ENCODE measurements around the gene POU5F1. TPM values are rescaled to one million over a fixed set of nuclear protein-coding genes. Genes with fewer than 3 reads are reported as not detected.
"Not testable (repeated sequence)": the region's sequence is repeated elsewhere in the genome, so short reads cannot be mapped to it uniquely, and the experiment has no call there.

Gene POU5F1
- total RNA-seq, 1 donor from 2014 or later: not detected

DNA sequence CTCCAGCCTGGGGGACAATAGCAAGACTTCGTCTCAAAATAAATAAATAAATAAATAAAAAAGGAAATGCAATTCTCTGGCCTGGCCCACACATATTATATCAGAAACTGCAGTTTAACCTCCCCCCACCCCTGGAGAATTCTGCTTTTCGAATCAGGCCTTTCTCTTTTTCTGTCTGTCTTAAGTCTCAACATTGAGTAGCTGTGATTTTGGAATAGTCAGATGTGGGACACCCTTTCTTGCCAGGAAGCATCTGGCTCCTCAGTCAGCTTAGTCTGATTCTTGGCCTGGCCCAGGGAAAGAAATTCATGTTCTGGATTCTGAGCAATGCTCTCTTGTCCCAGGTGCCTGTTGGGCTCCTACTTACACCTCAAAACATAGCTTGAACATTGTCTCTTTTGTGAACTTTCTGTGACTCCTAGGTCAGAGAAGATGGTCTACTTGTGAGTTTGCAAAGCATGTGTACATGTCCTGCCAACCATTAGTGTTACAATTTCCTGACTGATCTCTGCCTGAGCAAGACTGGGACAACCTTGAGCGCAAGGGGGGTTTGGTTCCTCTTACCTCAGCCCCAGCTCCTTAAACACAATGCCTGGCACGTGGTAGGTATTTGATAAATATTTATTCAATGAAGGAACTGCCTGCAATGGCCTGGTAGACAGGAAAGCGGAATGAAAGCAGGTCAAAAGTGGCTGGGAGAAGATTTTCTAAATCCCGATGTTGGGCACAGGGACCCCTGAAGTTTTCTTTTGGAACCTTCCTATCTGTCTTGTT, 23.8 kb upstream of the POU5F1 start:
- Mint-ChIP-seq H3K27ac (ENCODE audit: unreplicated experiment) (no peak overlapping the region), H3K27me3 (ENCODE audit: unreplicated experiment) (no peaks in the 10 kb centered on the region), H3K4me1 (ENCODE audit: unreplicated experiment) (peaks cover 15% of the 10 kb centered on the region), H3K36me3 (ENCODE audit: unreplicated experiment) (no peaks in the 10 kb centered on the region), H3K4me3 (ENCODE audit: unreplicated experiment) (no peak overlapping the region), H3K9me3 (ENCODE audit: unreplicated experiment) (no peaks in the 10 kb centered on the region)
- DNase-seq (ENCODE audit: extremely low spot score, unreplicated experiment): no peak
- TF ChIP-seq, protein P1, sequence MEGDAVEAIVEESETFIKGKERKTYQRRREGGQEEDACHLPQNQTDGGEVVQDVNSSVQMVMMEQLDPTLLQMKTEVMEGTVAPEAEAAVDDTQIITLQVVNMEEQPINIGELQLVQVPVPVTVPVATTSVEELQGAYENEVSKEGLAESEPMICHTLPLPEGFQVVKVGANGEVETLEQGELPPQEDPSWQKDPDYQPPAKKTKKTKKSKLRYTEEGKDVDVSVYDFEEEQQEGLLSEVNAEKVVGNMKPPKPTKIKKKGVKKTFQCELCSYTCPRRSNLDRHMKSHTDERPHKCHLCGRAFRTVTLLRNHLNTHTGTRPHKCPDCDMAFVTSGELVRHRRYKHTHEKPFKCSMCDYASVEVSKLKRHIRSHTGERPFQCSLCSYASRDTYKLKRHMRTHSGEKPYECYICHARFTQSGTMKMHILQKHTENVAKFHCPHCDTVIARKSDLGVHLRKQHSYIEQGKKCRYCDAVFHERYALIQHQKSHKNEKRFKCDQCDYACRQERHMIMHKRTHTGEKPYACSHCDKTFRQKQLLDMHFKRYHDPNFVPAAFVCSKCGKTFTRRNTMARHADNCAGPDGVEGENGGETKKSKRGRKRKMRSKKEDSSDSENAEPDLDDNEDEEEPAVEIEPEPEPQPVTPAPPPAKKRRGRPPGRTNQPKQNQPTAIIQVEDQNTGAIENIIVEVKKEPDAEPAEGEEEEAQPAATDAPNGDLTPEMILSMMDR (IDR thresholded peaks at IDR 0.05): no peak

DNA sequence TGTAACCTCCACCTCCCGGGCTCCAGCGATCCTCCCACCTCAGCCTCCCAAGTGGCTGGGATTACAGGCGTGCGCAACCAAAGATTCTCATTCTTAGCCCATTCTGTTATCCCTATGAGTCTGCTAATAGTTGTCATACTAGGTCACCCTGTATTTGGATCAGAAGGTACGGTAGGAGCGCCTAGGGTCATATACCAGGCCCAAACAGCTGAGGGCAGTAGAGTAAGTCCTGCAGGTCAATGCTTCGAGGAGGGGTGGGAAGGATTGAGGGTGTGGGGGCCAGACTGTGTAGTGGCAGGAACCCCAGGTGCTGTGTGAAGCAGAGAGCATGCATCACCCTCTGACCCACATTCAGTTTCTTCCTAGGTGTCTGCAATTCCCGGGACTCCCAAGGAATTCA, 22.7 kb upstream of the POU5F1 start:
- H3K27me3 Mint-ChIP-seq (ENCODE audit: unreplicated experiment): no peaks in the 10 kb centered on the region
- DNase-seq (ENCODE audit: extremely low spot score, unreplicated experiment): no peak
- H3K36me3 Mint-ChIP-seq (ENCODE audit: unreplicated experiment): no peaks in the 10 kb centered on the region
- no peak overlapping the region for H3K4me3 Mint-ChIP-seq (ENCODE audit: unreplicated experiment)
- no peaks in the 10 kb centered on the region for H3K9me3 Mint-ChIP-seq (ENCODE audit: unreplicated experiment)
- no peak overlapping the region for H3K27ac Mint-ChIP-seq (ENCODE audit: unreplicated experiment)
- peaks cover 13% of the 10 kb centered on the region for H3K4me1 Mint-ChIP-seq (ENCODE audit: unreplicated experiment)
- TF ChIP-seq, protein P1 (IDR thresholded peaks at IDR 0.05): no peak

DNA sequence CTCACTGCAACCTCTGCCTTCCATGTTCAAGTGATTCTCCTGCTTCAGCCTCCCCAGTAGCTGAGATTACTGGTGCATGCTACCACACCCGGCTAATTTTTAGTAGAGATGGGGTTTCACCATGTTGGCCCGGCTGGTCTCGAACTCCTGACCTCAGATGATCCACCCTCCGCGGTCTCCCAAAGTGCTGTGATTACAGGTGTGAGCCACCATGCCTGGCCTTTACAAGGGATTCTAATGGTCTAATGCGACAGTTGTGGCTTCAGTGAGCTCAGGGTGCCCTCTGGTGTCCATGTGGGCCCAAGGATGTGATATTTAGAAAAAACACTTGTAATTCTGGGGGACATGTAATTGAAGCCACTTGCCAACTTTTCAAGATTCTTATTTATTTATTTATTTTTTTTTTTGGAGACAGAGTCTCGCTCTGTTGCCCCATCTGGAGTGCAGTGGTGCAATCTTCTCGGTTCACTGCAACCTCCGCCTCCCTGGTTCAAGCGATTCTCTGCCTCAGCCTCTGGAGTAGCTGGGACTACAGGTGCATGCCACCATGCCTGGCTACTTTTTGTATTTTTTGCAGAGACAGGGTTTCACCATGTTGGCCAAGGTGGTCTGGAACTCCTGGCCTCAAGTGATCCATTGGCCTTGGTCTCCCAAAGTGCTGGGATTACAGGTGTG, 22.1 kb upstream of the POU5F1 start:
- H3K9me3 Mint-ChIP-seq (ENCODE audit: unreplicated experiment); H3K27me3 Mint-ChIP-seq (ENCODE audit: unreplicated experiment); H3K36me3 Mint-ChIP-seq (ENCODE audit: unreplicated experiment); DNase-seq (ENCODE audit: extremely low spot score, unreplicated experiment); H3K4me1 Mint-ChIP-seq (ENCODE audit: unreplicated experiment); H3K27ac Mint-ChIP-seq (ENCODE audit: unreplicated experiment); H3K4me3 Mint-ChIP-seq (ENCODE audit: unreplicated experiment): not testable (repeated sequence)
- TF ChIP-seq, protein P1 (IDR thresholded peaks at IDR 0.05): peak; percentile 73

DNA sequence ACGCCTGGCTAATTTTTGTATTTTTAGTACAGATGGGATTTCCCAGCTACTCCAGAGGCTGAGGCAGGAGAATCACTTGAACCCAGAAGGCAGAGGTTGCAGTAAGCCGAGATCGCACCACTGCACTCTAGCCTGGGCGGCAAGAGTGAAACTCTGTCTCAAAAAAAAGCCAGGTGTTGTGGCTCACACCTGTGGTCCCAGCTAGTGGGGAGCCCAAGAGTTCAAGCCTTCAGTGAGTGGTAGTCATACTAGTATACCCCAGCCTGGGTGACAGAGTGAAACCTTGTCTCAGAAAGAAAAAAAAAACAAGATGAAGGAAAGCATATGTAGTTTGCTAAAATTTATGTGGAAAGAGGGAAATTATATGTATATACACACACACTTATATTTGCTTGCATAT, 20.0 kb upstream of the POU5F1 start:
- Mint-ChIP-seq H3K4me3 (ENCODE audit: unreplicated experiment) (no peak overlapping the region), H3K36me3 (ENCODE audit: unreplicated experiment) (no peaks in the 10 kb centered on the region), H3K27me3 (ENCODE audit: unreplicated experiment) (no peaks in the 10 kb centered on the region), H3K4me1 (ENCODE audit: unreplicated experiment) (no peaks in the 10 kb centered on the region), H3K9me3 (ENCODE audit: unreplicated experiment) (no peaks in the 10 kb centered on the region), H3K27ac (ENCODE audit: unreplicated experiment) (no peak overlapping the region)
- no peak for DNase-seq (ENCODE audit: extremely low spot score, unreplicated experiment)
- TF ChIP-seq, protein P1 (IDR thresholded peaks at IDR 0.05): no peak

DNA sequence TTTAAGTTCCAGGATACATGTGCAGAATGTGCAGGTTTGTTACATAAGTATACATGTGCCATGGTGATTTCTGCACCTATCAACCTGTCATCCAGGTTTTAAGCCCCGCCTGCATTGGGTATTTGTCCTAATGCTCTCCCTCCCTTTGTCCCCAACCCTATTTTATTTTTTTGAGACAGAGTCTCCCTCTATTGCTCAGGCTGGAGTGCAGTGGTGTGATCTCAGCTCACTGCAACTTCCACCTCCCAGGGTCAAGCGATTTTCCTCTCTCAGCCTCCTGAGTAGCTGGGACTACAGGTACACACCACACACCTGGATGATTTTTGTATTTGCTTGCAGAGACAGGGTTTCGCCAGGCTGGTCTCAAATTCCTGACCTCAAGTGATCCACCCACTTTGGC, 18.7 kb upstream of the POU5F1 start:
- H3K4me3 Mint-ChIP-seq (ENCODE audit: unreplicated experiment); H3K27ac Mint-ChIP-seq (ENCODE audit: unreplicated experiment); DNase-seq (ENCODE audit: extremely low spot score, unreplicated experiment); H3K27me3 Mint-ChIP-seq (ENCODE audit: unreplicated experiment); H3K4me1 Mint-ChIP-seq (ENCODE audit: unreplicated experiment); H3K36me3 Mint-ChIP-seq (ENCODE audit: unreplicated experiment); H3K9me3 Mint-ChIP-seq (ENCODE audit: unreplicated experiment): not testable (repeated sequence)
